GM13976 (cell line): Measurements from ENCODE around the gene HTR2A.

Experiments
- DNase-seq: peaks from one replicate; pipeline ENCODE4 v3.0.0; 2012; ENCODE audit warnings: low spot score
- CTCF ChIP-seq: IDR thresholded peaks from 2 replicates; pipeline ENCODE4 v1.5.1; 2012; ENCODE audit warnings: borderline replicate concordance, mild to moderate bottlenecking; ENCODE audit not compliant: insufficient read depth; ENCODE audit errors: extremely low read depth, missing control alignments, control extremely low read depth
- in situ Hi-C: fragments of 300-500 bp; cut with MboI; formaldehyde crosslinking; loops from one replicate; pipeline ENCODE4 v1.12.0; 2022; ENCODE audit warnings: low sequenced_read_pairs, mixed read lengths, inconsistent platforms; ENCODE audit not compliant: unreplicated experiment

The HTR2A gene

DNA sequence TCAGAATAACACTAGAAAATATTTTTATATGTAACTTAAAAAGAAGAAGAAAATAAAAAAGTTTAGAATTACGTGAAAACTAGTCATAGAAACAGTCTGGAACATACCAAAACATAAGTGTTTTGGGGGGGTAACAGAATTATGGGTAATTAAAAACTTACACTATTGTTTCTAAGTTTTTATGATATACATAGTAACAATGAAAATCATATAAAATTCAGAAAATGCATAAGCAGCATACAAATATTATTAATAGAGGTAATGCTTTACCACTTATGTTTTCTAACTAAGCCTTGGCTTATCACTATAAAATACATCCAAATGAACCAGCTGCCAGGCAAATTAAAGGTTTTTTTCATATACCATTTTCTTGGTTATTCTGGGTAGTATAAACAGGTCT, 114.8 kb downstream of the HTR2A start:
- no peak for TF ChIP-seq CTCF
- in situ Hi-C loops = no loop called here
- DNase-seq = no peak
